Activated CD8-positive, alpha-beta memory T cell treated with anti-CD3 and anti-CD28 coated beads, Interleukin-2, amount 50 U/mL, for 48 hours (primary cell): ENCODE data around the gene ACOT9.
A peak's percentile ranks its signal among the peaks of the same experiment; 100 is the strongest.
"Not testable (repeated sequence)": the region's sequence is repeated elsewhere in the genome, so short reads cannot be mapped to it uniquely, and the experiment has no call there.

Experiments
- DNase-seq: peaks from one replicate; pipeline ENCODE4 v3.0.0-alpha.2; 2020

ACOT9 gene

DNA sequence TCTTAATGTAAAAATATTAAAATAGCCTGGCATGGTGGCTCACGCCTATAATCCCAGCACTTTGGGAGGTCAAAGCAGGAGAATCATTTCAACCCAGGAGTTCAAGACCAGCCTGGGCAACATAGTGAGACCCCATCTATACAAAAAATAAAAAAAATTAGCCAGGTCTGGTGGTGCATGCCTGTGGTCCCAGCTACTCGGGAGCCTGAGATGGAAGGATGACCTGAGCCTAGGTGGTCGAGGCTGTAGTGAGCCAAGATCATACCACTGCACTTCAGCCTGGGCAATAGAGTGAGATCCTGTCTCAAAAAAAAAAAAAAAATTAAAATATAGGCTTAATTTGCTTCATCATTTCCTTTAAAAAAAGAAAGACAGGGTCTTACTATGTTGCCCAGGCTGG lies 66.6 kb downstream of the ACOT9 start:
- DNase-seq, result not testable (repeated sequence)

DNA sequence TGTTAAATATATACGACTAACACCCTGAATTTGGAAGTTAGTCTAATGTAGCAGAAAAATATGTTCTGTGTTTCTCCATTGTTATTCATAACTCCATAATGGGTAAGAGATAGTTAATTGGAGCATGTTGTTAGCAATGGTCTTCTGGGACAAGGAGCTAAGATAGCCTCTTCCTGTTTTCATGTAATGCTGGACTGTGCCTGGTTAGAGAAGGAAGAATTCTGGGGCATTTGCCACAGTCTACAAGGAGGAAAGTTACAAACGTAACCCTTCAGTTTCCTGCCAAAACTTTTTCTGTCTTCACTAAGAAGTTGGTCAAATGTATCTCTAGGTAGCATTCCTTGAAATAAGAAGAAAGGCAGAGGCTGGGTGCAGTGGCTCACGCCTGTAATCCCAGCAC lies 70.0 kb downstream of the ACOT9 start:
- DNase-seq, result no peak

DNA sequence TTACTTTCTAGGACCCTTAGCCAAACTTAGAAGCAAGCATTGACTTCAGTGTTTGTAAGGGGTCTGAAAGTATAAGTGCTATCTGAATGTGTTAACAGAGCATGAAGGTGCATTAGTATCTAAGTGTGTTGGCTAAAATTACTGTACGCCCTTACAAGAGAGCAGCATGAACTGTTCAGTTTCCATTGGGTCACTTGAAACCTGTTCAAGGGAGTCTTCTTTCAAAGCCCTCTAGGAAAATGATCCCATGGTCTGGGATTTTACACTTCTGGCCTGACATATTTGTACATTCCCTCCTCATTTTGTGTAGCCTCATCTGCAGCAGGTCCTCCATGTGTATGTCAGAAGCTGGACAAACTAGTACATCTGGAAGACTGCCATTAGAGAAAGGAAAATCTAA lies 72.5 kb downstream of the ACOT9 start:
- no peak for DNase-seq

DNA sequence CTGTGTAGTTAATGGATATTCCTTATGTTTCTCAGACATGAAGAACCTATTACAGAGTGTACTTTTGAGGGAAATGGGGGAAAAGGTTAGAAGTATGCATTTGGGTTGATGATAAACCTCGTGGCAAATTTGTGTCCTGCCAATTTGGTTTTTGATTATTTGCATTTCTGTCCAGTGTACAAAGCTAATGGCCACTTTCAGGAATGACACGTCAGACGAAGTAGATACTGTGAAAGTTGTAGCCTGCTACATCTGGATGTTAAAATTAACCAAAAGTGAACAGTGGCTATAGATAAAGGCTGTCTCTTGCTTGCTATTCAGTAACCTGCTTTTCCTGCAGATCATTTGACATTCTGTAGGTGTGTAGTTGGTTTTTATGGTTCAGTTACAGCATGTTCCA lies 74.7 kb downstream of the ACOT9 start:
- no peak for DNase-seq

DNA sequence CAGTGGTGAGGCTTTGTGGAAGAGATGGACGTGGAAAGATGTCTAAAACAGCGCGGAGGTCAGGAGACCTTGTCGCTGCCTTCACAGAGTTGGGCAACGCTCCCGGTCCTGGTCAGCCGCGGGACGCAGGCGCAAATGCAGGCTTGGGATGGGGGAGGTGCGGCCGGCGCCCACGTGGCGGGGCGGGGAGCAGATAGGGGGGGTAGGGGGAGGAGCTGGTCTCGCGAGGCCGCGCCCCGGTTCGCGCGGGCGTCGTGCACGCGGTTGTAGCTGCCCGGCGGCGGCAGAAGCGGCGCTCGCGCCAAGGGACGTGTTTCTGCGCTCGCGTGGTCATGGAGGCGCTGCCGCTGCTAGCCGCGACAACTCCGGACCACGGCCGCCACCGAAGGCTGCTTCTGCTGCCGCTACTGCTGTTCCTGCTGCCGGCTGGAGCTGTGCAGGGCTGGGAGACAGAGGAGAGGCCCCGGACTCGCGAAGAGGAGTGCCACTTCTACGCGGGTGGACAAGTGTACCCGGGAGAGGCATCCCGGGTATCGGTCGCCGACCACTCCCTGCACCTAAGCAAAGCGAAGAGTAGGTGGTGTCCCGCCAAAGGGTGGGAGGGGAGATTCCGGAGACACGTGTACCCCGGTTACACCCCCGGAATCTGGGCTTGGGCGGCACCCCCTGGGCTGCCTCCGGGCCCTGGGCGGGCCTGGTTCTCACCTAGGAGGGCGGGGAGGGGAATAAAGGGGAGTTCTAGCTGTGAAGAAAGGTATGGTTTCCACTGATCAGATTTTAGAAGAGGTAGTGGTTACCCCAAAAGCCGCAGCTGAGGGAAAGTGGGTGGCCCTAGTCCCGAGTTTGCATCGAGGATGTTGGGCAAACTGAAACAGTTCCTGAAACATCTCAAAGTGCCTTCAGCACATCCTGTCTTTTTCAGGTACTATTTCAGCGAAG lies 75.6 kb downstream of the ACOT9 start, which contains the start of gene PRDX4:
Gene PRDX4, plus strand, starts transcription at position 255 of the 939 bp plus-strand sequence. Its CDS starts 78 bp downstream, at position 333.
- DNase-seq, result peak; percentile 85

- DNase-seq, result no peak
Measured at GRCh38 chrX:23666282-23666681, 76.8 kb downstream of the ACOT9 start.

DNA sequence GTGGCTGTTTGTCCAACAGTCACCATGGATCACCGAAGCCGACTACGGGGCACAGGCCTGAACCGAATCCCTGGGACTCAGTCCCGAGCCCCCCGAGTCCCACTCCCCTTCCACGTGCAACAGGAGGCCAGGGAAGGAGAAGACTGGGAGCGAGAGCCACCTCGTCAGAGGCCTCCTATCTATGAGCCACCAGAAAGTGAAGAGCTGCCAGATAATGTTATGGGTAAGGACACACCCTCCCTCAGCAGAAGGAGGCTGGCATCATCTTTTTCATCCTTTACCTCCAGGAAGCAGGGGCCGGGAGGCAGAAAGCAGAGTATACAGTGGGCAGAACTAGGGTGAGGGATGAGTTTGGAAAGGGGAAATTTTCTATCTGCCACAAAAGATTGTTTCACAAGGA lies 78.6 kb downstream of the ACOT9 start:
- DNase-seq, result no peak

DNA sequence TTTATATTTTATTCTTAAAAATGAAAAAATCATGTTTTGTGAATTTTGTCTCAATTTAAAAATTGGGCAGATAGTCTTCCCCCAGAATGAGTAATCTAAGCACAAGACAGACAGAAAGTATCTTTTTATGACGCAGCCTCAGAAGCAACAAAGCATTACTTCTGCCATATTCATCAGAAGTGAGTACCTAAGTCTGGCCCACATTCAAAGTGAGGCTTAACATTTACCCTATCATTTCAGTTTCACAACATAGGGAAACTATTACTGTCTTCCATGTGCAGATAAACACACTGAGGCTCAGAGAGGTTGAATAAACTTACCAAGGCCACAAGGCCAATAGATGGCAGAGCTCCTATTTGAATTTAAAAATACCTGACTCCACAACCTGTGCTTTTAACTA lies 80.2 kb downstream of the ACOT9 start:
- no peak for DNase-seq

DNA sequence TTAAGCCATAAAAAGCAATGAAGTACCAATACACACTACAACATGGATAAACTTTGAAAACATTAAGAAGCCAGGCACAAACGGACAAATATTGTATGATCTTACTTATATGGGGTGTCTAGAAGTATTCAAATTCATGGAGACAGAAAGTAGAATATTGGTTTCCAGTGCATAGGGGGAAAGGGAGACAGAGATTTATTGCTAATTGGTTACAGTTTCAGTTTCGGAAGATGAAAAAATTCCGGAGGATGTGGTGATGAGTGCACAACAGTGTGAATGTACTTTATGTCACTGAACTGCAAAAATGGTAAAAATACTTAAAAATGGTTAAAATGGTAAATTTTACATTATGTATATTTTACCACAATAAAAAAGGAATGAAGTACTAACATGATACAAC lies 80.9 kb downstream of the ACOT9 start:
- no peak for DNase-seq

DNA sequence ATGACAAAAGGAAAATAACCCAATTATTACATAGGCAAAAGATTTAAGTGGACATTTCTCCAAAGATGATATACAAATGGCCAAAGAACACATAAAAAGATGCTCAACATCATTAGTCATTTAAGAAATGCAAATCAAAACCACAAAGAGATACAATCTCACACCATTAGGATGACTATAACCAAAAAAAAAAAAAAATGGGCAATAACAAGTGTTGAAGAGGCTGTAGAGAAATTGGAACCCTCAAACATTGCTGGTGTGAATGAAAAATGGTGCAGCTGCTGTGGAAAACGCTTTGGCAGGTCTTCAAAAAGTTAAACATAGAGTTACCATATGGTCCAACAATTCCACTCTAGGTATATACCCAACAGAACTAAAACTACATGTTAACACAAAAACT lies 81.4 kb downstream of the ACOT9 start:
- DNase-seq, result no peak

- DNase-seq, result no peak
Measured at GRCh38 chrX:23660766-23661132, 82.3 kb downstream of the ACOT9 start.

DNA sequence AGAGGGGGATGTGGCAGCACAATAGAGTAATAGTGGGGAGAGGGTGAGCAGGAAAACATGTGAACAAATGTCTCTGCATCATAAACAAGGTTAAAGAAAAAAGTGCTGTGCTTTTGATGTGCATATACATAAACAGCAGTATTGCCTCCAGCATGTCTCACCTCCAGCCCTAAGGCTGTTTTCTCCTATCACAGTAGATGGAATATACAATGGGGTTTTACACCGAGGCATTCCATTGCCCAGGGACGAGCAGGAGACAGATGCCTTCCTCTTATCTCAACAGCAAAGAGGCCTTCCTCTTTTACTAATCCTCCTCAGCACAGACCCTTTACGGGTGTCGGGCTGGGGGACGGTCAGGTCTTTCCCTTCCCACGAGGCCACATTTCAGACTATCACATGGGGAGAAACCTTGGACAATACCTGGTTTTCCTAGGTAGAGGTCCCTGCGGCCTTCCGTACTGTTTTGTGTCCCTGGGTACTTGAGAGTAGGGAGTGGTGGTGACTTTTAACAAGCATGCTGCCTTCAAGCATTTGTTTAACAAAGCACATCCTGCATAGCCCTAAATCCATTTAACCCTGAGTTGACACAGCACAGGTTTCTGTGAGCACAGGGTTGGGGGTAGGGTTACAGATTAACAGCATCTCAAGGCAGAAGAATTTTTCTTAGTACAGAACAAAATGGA lies 82.9 kb downstream of the ACOT9 start:
- DNase-seq, result not testable (repeated sequence)

DNA sequence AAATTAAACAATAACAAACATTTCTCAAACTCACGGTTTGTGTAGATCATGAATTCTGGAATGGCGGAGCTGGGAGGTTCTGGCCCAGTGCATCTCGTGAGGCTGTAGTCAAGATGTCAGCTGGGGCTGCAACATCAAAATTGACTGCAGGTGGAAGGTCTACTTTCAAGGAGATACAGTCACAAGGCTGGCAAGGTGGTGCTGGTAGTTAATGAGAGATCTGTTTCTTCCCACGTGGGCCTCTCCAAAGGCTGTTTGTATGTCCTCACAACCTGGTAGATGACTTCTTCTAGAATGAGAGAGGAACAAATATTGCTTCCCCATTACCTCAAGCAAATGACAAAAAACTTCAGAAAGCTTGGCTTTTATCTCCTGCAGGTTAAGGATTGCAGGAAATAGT lies 83.7 kb downstream of the ACOT9 start:
- DNase-seq, result no peak

- no peak for DNase-seq
Measured at GRCh38 chrX:23656684-23657083, 86.4 kb downstream of the ACOT9 start.

DNA sequence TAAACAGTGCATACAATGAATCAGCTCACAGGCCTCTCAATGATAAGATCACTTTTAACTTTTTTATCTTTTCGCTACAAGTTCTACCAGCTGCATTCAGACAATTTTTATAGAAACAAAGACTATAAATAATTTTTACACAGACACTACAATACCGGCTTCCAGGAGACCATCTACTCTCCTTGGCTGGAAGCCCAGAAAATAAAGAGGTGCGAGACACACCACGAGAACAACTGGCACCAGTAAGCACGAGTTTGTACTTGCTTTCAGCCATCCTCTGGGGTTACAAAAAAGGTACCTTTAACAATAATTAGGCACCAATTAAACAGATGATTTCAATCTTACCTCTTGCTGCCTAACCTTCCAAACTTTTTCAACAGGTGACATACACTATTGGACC lies 87.0 kb downstream of the ACOT9 start:
- no peak for DNase-seq
